ENCODE measurements around the gene SETD9. TPM values are rescaled to one million over a fixed set of nuclear protein-coding genes. Genes with fewer than 3 reads are reported as not detected.

SETD9 gene
- total RNA-seq, 2 experiments from 2014 or later: 4.7 to 5.6 TPM

GRCh38 chr5:56900858-56901578 lies 8.4 kb upstream of the SETD9 start:
- Mint-ChIP-seq H3K4me3 (no peak overlapping the region), H3K27ac (no peak overlapping the region), H3K4me1 (ENCODE audit: low read depth) (no peaks in the 10 kb centered on the region), H3K27me3 (ENCODE audit: low read depth) (peaks cover 17% of the 10 kb centered on the region), H3K36me3 (ENCODE audit: low read depth) (peaks cover 6% of the 10 kb centered on the region), H3K9me3 (ENCODE audit: insufficient read depth) (no peaks in the 10 kb centered on the region)
- ChIA-PET CTCF (interaction anchor here (0.6 to 5.6 kb wide), 16 partner anchors 8 to 397 kb away, joined by 3 to 54 read pairs (median 5); partner anchors contain the start of gene SETD9), POLR2A (interaction anchor here (0.6 kb wide), 1 partner anchor 367 kb away, joined by 3 read pairs; no protein-coding TSS in a partner anchor)
- ATAC-seq (peak; percentile 58), DNase-seq (peak; percentile 51)

GRCh38 chr5:56908942-56909293 lies 478 bp upstream of the SETD9 start:
- H3K9me3 Mint-ChIP-seq (ENCODE audit: insufficient read depth): no peaks in the 10 kb centered on the region
- POLR2A ChIA-PET: interaction anchor here (0.7 kb wide), 1 partner anchor 280 kb away, joined by 3 read pairs; no protein-coding TSS in a partner anchor
- ATAC-seq (no peak), DNase-seq (no peak)
- peaks cover 18% of the 10 kb centered on the region for H3K27me3 Mint-ChIP-seq (ENCODE audit: low read depth)
- H3K4me3 Mint-ChIP-seq: peak overlapping the region; percentile 81
- CTCF ChIA-PET: interaction anchor here (1.0 to 2.5 kb wide), 2 partner anchors 9 to 10 kb away, joined by 5 to 10 read pairs; no protein-coding TSS in a partner anchor
- H3K4me1 Mint-ChIP-seq (ENCODE audit: low read depth): peaks cover 24% of the 10 kb centered on the region
- peaks cover 5% of the 10 kb centered on the region for H3K36me3 Mint-ChIP-seq (ENCODE audit: low read depth)
- H3K27ac Mint-ChIP-seq: peak overlapping the region; percentile 86

DNA sequence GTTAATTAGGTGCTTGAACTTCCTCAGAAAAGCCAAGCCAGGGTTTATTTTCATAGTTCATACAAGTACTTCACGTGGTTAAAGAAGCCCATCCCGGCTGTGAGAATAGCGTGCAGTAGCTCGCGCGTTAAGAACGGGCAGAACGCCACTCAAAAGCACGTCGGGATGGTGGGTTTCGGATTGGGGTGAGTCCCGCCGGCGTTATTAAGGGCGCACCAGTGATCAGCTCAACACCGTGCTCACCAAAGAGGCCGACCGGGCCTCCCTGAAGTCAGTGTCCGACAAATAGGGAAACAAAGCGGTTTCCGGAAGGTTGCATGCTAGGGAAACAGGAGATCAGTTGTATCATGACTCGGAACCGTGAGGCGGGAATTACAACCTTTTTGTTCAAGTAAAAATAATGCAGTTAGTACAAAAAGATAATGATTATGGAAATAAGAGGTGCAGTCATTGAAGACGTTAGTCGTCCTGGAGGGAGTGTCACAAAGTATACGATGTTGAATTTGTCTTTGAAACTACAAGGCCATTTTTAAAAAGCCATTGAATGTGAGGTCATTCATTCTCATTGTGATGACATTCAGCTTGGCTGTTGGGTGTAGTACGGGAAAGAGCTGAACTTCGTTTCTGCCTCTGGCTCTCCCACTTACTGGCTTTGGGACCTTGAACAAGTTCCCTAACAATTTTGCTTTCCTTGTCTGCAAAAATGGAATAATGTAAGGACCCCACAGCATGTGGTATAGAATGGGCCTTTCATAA lies 992 bp downstream of the SETD9 start:
- peaks cover 5% of the 10 kb centered on the region for H3K36me3 Mint-ChIP-seq (ENCODE audit: low read depth)
- peak; percentile 27 for ATAC-seq
- peak overlapping the region; percentile 84 for H3K27ac Mint-ChIP-seq

GRCh38 chr5:56913766-56914165 lies 4.4 kb downstream of the SETD9 start:
- POLR2A ChIA-PET: interaction anchor here (0.7 kb wide), 1 partner anchor 44 kb away, joined by 3 read pairs; no protein-coding TSS in a partner anchor
- no peak for ATAC-seq

More for the DNA sequence above, 992 bp downstream of the SETD9 start:
- Mint-ChIP-seq H3K9me3 (ENCODE audit: insufficient read depth) (no peaks in the 10 kb centered on the region), H3K27me3 (ENCODE audit: low read depth) (peaks cover 10% of the 10 kb centered on the region), H3K4me3 (peak overlapping the region; percentile 81), H3K4me1 (ENCODE audit: low read depth) (peaks cover 24% of the 10 kb centered on the region)
- CTCF ChIA-PET: interaction anchor here (0.7 to 2.5 kb wide), 8 partner anchors 8 to 388 kb away, joined by 3 to 15 read pairs (median 6); no protein-coding TSS in a partner anchor
- no peak for DNase-seq
- POLR2A ChIA-PET: interaction anchor here (0.6 to 1.9 kb wide), 7 partner anchors 12 to 263 kb away, joined by 3 to 12 read pairs (median 3); partner anchors contain the start of gene GPBP1

DNA sequence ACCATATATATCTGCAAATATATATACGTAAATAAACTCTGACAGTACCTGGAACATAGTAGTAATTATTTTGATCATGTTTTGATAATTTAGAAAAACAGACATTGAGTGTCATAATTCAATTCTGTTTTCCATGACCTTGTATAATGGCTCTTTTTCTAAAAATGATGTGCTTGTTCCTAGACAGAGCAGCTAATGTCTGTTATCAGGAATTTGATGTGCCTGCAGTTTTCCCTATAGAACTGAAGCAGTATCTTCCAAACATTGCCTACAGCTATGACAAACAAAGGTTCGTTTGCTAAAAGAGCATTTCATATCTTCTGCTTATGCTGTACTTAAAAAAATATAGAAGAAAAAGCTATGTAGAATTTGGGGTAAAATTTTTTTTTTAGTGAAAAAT lies 5.3 kb downstream of the SETD9 start:
- Mint-ChIP-seq H3K36me3 (ENCODE audit: low read depth) (peaks cover 2% of the 10 kb centered on the region), H3K27ac (no peak overlapping the region), H3K4me3 (no peak overlapping the region), H3K9me3 (ENCODE audit: insufficient read depth) (no peaks in the 10 kb centered on the region), H3K4me1 (ENCODE audit: low read depth) (peaks cover 20% of the 10 kb centered on the region), H3K27me3 (ENCODE audit: low read depth) (no peaks in the 10 kb centered on the region)
- CTCF ChIA-PET: interaction anchor here (0.7 to 2.0 kb wide), 4 partner anchors 8 to 224 kb away, joined by 3 to 6 read pairs (median 4); no protein-coding TSS in a partner anchor
- DNase-seq: no peak
- no peak for ATAC-seq
- POLR2A ChIA-PET: no interaction called here

More at GRCh38 chr5:56913766-56914165, 4.4 kb downstream of the SETD9 start:
- Mint-ChIP-seq H3K36me3 (ENCODE audit: low read depth) (peaks cover 5% of the 10 kb centered on the region), H3K27me3 (ENCODE audit: low read depth) (no peaks in the 10 kb centered on the region), H3K4me3 (no peak overlapping the region), H3K9me3 (ENCODE audit: insufficient read depth) (no peaks in the 10 kb centered on the region), H3K4me1 (ENCODE audit: low read depth) (peaks cover 25% of the 10 kb centered on the region), H3K27ac (no peak overlapping the region)
- DNase-seq: no peak
- CTCF ChIA-PET: interaction anchor here (1.2 to 2.0 kb wide), 3 partner anchors 13 to 225 kb away, joined by 3 to 6 read pairs (median 4); no protein-coding TSS in a partner anchor

DNA sequence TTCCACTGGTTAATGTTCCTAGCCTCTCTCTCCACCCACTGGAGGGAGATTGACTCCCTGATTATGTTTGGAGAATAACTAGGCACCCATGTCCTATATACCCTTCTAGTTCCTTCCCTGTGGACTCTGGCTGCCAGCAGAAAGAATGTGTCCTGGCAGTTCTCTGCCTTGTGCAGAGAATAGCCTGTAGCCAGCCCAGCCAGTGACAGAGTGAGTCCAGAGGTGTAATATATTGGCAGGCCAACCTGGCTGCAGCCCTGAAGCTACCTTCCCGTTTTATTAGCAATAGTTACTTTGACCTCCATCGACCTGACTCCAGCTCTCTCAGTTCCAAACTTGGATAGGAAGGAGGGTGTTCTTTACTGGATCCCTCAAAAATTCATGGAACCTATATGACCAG lies 8.1 kb downstream of the SETD9 start:
- H3K36me3 Mint-ChIP-seq (ENCODE audit: low read depth): peaks cover 13% of the 10 kb centered on the region
- DNase-seq (no peak), ATAC-seq (no peak)
- no peak overlapping the region for H3K27ac Mint-ChIP-seq
- no peaks in the 10 kb centered on the region for H3K27me3 Mint-ChIP-seq (ENCODE audit: low read depth)
- H3K4me1 Mint-ChIP-seq (ENCODE audit: low read depth): peaks cover 7% of the 10 kb centered on the region
- POLR2A ChIA-PET: interaction anchor here (1.0 kb wide), 1 partner anchor 14 kb away, joined by 3 read pairs; no protein-coding TSS in a partner anchor
- CTCF ChIA-PET: interaction anchor here (1.2 to 2.9 kb wide), 5 partner anchors 8 to 220 kb away, joined by 3 to 14 read pairs (median 6); partner anchors contain the start of gene SETD9
- H3K9me3 Mint-ChIP-seq (ENCODE audit: insufficient read depth): no peaks in the 10 kb centered on the region
- H3K4me3 Mint-ChIP-seq: no peak overlapping the region

GRCh38 chr5:56918054-56918453 lies 8.7 kb downstream of the SETD9 start:
- H3K9me3 Mint-ChIP-seq (ENCODE audit: insufficient read depth): no peaks in the 10 kb centered on the region
- POLR2A ChIA-PET: no interaction called here
- DNase-seq: no peak
- H3K36me3 Mint-ChIP-seq (ENCODE audit: low read depth): peaks cover 18% of the 10 kb centered on the region
- H3K4me1 Mint-ChIP-seq (ENCODE audit: low read depth): peaks cover 7% of the 10 kb centered on the region
- peak overlapping the region; percentile 5 for H3K27ac Mint-ChIP-seq
- H3K27me3 Mint-ChIP-seq (ENCODE audit: low read depth): no peaks in the 10 kb centered on the region
- CTCF ChIA-PET: interaction anchor here (1.4 to 2.9 kb wide), 3 partner anchors 9 to 220 kb away, joined by 5 to 14 read pairs (median 10); partner anchors contain the start of gene SETD9
- H3K4me3 Mint-ChIP-seq: no peak overlapping the region
- ATAC-seq: no peak

DNA sequence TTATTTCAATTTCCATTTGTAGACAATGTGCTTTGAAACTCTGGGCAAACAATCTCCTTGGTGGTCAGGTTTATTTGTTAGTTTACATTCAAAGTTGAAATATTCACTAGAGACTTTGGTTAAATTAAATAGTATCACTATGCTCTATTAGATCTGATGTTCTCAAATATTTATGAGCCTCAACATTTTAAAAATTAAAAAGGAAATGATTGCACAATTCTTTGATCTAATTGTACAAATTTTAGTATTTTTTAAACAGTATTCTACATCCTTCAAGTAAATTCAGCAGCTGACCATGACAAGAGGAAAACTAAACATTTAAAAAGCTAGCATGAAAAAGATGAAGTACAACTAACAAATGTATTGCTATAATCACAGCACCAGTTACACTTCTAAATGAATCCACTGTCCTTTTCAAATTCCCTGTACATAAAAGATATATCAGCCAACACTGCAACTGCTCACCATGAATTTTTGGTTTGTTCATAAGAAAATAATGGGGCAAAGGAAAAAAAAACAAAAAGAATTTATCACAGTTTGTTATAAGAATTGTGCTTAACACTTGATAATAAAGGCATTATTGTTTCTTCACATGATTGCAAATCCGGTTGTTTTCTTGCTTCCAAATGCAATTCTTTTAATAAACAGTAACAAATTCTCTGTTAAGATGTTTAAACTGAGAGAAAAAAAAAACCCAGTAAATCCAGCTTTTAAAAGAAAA lies 10.7 kb downstream of the SETD9 start:
- Mint-ChIP-seq H3K27ac (no peak overlapping the region), H3K36me3 (ENCODE audit: low read depth) (peaks cover 31% of the 10 kb centered on the region), H3K9me3 (ENCODE audit: insufficient read depth) (no peaks in the 10 kb centered on the region), H3K4me1 (ENCODE audit: low read depth) (peaks cover 7% of the 10 kb centered on the region), H3K27me3 (ENCODE audit: low read depth) (no peaks in the 10 kb centered on the region), H3K4me3 (no peak overlapping the region)
- DNase-seq (no peak), ATAC-seq (no peak)
- POLR2A ChIA-PET: no interaction called here
- CTCF ChIA-PET: interaction anchor here (1.0 to 2.2 kb wide), 2 partner anchors 11 to 218 kb away, joined by 3 to 10 read pairs; partner anchors contain the start of gene SETD9

- CTCF ChIA-PET: interaction anchor here (1.0 to 1.2 kb wide), 2 partner anchors 8 to 13 kb away, joined by 3 to 5 read pairs; no protein-coding TSS in a partner anchor
- H3K36me3 Mint-ChIP-seq (ENCODE audit: low read depth): peaks cover 46% of the 10 kb centered on the region
Observed at GRCh38 chr5:56922922-56923321, 13.5 kb downstream of the SETD9 start.

DNA sequence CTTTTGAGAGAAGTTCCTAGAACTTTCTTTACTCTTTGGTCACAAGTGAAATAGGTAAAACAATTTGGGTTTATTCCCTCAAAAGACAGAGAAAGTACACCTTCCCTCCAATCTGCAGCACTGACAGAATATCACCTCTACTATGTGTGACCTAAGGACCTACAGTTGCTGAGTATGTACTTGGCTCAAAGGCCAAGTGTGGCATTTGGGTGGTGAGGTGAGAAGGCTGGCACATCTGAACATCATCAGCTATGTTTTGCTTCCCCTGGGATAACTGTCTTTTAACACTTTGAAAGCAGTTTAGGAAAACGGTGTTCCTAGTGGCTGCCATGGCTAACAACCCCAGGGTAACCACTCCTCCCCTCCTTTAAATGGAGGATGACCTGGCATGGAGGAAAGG lies 24.9 kb downstream of the SETD9 start:
- DNase-seq: no peak
- CTCF ChIA-PET: interaction anchor here (1.7 kb wide), 1 partner anchor 204 kb away, joined by 4 read pairs; no protein-coding TSS in a partner anchor
- no peak overlapping the region for H3K4me3 Mint-ChIP-seq
- H3K4me1 Mint-ChIP-seq (ENCODE audit: low read depth): peaks cover 3% of the 10 kb centered on the region
- H3K27ac Mint-ChIP-seq: no peak overlapping the region
- POLR2A ChIA-PET: no interaction called here
- H3K36me3 Mint-ChIP-seq (ENCODE audit: low read depth): peaks cover 49% of the 10 kb centered on the region
- no peaks in the 10 kb centered on the region for H3K9me3 Mint-ChIP-seq (ENCODE audit: insufficient read depth)
- H3K27me3 Mint-ChIP-seq (ENCODE audit: low read depth): no peaks in the 10 kb centered on the region
- no peak for ATAC-seq

More at GRCh38 chr5:56922922-56923321, 13.5 kb downstream of the SETD9 start:
- Mint-ChIP-seq H3K9me3 (ENCODE audit: insufficient read depth) (no peaks in the 10 kb centered on the region), H3K27me3 (ENCODE audit: low read depth) (no peaks in the 10 kb centered on the region), H3K4me1 (ENCODE audit: low read depth) (peaks cover 7% of the 10 kb centered on the region), H3K4me3 (no peak overlapping the region), H3K27ac (no peak overlapping the region)
- DNase-seq (no peak), ATAC-seq (no peak)
- POLR2A ChIA-PET: no interaction called here

GRCh38 chr5:56938858-56939257 lies 29.5 kb downstream of the SETD9 start:
- Mint-ChIP-seq H3K4me3 (no peak overlapping the region), H3K27me3 (ENCODE audit: low read depth) (no peaks in the 10 kb centered on the region), H3K9me3 (ENCODE audit: insufficient read depth) (no peaks in the 10 kb centered on the region), H3K27ac (no peak overlapping the region), H3K4me1 (ENCODE audit: low read depth) (peaks cover 3% of the 10 kb centered on the region), H3K36me3 (ENCODE audit: low read depth) (peaks cover 61% of the 10 kb centered on the region)
- DNase-seq (no peak), ATAC-seq (no peak)
- ChIA-PET CTCF (no interaction called here), POLR2A (no interaction called here)
